H9 (cell line): ENCODE measurements around the gene TPGS2. TPM values are rescaled to one million over a fixed set of nuclear protein-coding genes. Genes with fewer than 3 reads are reported as not detected.

Experiments
- DNase-seq: peaks from one replicate; pipeline ENCODE4 v3.0.0-alpha.2; 2017
- H2AFZ ChIP-seq: one replicate; pipeline ENCODE4 v1.6.1; 2013; ENCODE audit warnings: mild to moderate bottlenecking, low read length, control low read depth, moderate library complexity
- H2AK5ac ChIP-seq: 2 replicates; pipeline ENCODE4 v1.6.1; 2013; ENCODE audit warnings: low read length, control low read depth, mixed read lengths; ENCODE audit not compliant: insufficient read length
- H2BK120ac ChIP-seq: one replicate; pipeline ENCODE4 v1.6.1; 2013; ENCODE audit warnings: low read depth, mild to moderate bottlenecking, low read length, control low read depth, inconsistent platforms; ENCODE audit not compliant: poor library complexity, severe bottlenecking
- H2BK12ac ChIP-seq: 2 replicates; pipeline ENCODE4 v1.6.1; 2013; ENCODE audit warnings: low read length, control low read depth, mixed read lengths, low read depth; ENCODE audit not compliant: insufficient read length
- H2BK15ac ChIP-seq: 2 replicates; pipeline ENCODE4 v1.6.1; 2013; ENCODE audit warnings: low read depth, low read length, control low read depth
- H2BK20ac ChIP-seq: one replicate; pipeline ENCODE4 v1.6.1; 2013; ENCODE audit warnings: low read depth, mild to moderate bottlenecking, low read length, control low read depth, inconsistent platforms; ENCODE audit not compliant: poor library complexity, severe bottlenecking
- H2BK5ac ChIP-seq: 2 replicates; pipeline ENCODE4 v1.6.1; 2013; ENCODE audit warnings: low read length, control low read depth, mixed read lengths; ENCODE audit not compliant: insufficient read length
- H3K14ac ChIP-seq: 2 replicates; pipeline ENCODE4 v1.6.1; 2013; ENCODE audit warnings: low read length, control low read depth; ENCODE audit not compliant: insufficient read depth
- H3K18ac ChIP-seq: 2 replicates; pipeline ENCODE4 v1.6.1; 2013; ENCODE audit warnings: low read depth, mild to moderate bottlenecking, mixed read lengths, low read length, control low read depth; ENCODE audit not compliant: insufficient read length
- H3K23ac ChIP-seq: 2 replicates; pipeline ENCODE4 v1.6.1; 2013; ENCODE audit warnings: low read length, control low read depth, mixed read lengths, low read depth; ENCODE audit not compliant: insufficient read length
- H3K23me2 ChIP-seq: 2 replicates; pipeline ENCODE4 v1.6.1; 2013; ENCODE audit warnings: low read depth, mild to moderate bottlenecking, mixed read lengths, low read length, control low read depth; ENCODE audit not compliant: insufficient read length, poor library complexity, severe bottlenecking
- H3K27ac ChIP-seq: 2 replicates; pipeline ENCODE4 v1.5.1; 2013; ENCODE audit warnings: low read length, control low read depth, mixed read lengths, low read depth; ENCODE audit not compliant: insufficient read length
- H3K27me3 ChIP-seq: 2 replicates; pipeline ENCODE4 v1.6.1; 2013; ENCODE audit warnings: low read length, control low read depth, inconsistent platforms; ENCODE audit not compliant: insufficient read depth
- H3K4ac ChIP-seq: 2 replicates; pipeline ENCODE4 v1.6.1; 2013; ENCODE audit warnings: low read depth, mild to moderate bottlenecking, control low read depth, inconsistent platforms, low read length, moderate library complexity
- H3K4me1 ChIP-seq: 2 replicates; pipeline ENCODE4 v1.6.1; 2013; ENCODE audit warnings: low read length, control low read depth, inconsistent platforms; ENCODE audit not compliant: insufficient read depth
- H3K4me2 ChIP-seq: 2 replicates; pipeline ENCODE4 v1.6.1; 2013; ENCODE audit warnings: low read length, control low read depth, mixed read lengths; ENCODE audit not compliant: insufficient read length, insufficient read depth
- H3K56ac ChIP-seq: 2 replicates; pipeline ENCODE4 v1.6.1; 2013; ENCODE audit warnings: low read depth, mild to moderate bottlenecking, mixed read lengths, low read length, control low read depth; ENCODE audit not compliant: insufficient read length
- H3K79me1 ChIP-seq: 2 replicates; pipeline ENCODE4 v1.6.1; 2013; ENCODE audit warnings: low read depth, mild to moderate bottlenecking, moderate library complexity, low read length, control low read depth, inconsistent platforms; ENCODE audit not compliant: insufficient read depth, poor library complexity, severe bottlenecking
- H3K79me2 ChIP-seq: 2 replicates; pipeline ENCODE4 v1.6.1; 2013; ENCODE audit warnings: low read length, control low read depth, inconsistent platforms; ENCODE audit not compliant: insufficient read depth
- H3K9ac ChIP-seq: 2 replicates; pipeline ENCODE4 v1.6.1; 2013; ENCODE audit warnings: low read length, control low read depth, mixed read lengths; ENCODE audit not compliant: insufficient read length; ENCODE audit errors: extremely low read depth
- H3K9me3 ChIP-seq: one replicate; pipeline ENCODE4 v1.6.1; 2013; ENCODE audit warnings: low read depth, low read length, inconsistent platforms; ENCODE audit not compliant: control insufficient read depth
- H3T11ph ChIP-seq: one replicate; pipeline ENCODE4 v1.6.1; 2013; ENCODE audit warnings: mild to moderate bottlenecking, low read length, control low read depth, inconsistent platforms
- H4K20me1 ChIP-seq: one replicate; pipeline ENCODE4 v1.6.1; 2013; ENCODE audit not compliant: control insufficient read depth, insufficient read length, insufficient read depth
- H4K5ac ChIP-seq: 2 replicates; pipeline ENCODE4 v1.6.1; 2013; ENCODE audit warnings: low read depth, mild to moderate bottlenecking, mixed read lengths, low read length, control low read depth; ENCODE audit not compliant: insufficient read length
- H4K8ac ChIP-seq: replicated peaks from 2 replicates; pipeline ENCODE4 v1.6.1; 2013; ENCODE audit warnings: low read length, control low read depth, mixed read lengths, low read depth; ENCODE audit not compliant: insufficient read length
- H4K91ac ChIP-seq: 2 replicates; pipeline ENCODE4 v1.6.1; 2013; ENCODE audit warnings: low read depth, mild to moderate bottlenecking, moderate library complexity, mixed read lengths, low read length, control low read depth; ENCODE audit not compliant: insufficient read length
- H3K27ac Mint-ChIP-seq, 3 experiments: 2 replicates in 2 of 3; 3 replicates in 1 of 3; pipeline ENCODE4 v1.8.0; 2020 to 2021; ENCODE audit warnings: mixed read lengths in 3 of 3, mild to moderate bottlenecking in 1 of 3, moderate library complexity in 1 of 3
- H3K27me3 Mint-ChIP-seq: 2 replicates; pipeline ENCODE4 v1.8.0; 2021; ENCODE audit warnings: low read depth, mild to moderate bottlenecking, moderate library complexity, mixed read lengths
- H3K36me3 Mint-ChIP-seq, 3 experiments: 2 replicates in 2 of 3; 3 replicates in 1 of 3; pipeline ENCODE4 v1.8.0; 2020 to 2021; ENCODE audit warnings: low read depth in 3 of 3, mixed read lengths in 3 of 3; ENCODE audit not compliant: insufficient read depth in 1 of 3
- H3K4me1 Mint-ChIP-seq, 2 experiments: 2 replicates each; pipeline ENCODE4 v1.8.0; 2020; ENCODE audit warnings: mixed read lengths in 2 of 2
- H3K4me3 Mint-ChIP-seq, 2 experiments: 2 replicates in 1 of 2; 3 replicates in 1 of 2; pipeline ENCODE4 v1.8.0; 2020 to 2021; ENCODE audit warnings: mild to moderate bottlenecking in 2 of 2, mixed read lengths in 2 of 2, moderate library complexity in 1 of 2
- H3K9me3 Mint-ChIP-seq, 2 experiments: 2 replicates in 1 of 2; 3 replicates in 1 of 2; pipeline ENCODE4 v1.8.0; 2020; ENCODE audit warnings: mild to moderate bottlenecking in 2 of 2, mixed read lengths in 2 of 2, moderate library complexity in 1 of 2
- WGBS: extraction: QIAGEN DNeasy Blood & Tissue Kit; methylation state at CpG from one replicate; pipeline ENCODE4 v1.1.7; 2013; ENCODE audit warnings: missing lambda C conversion rate, low lambda C conversion rate, mixed read lengths; ENCODE audit not compliant: insufficient read length; ENCODE audit errors: extremely low coverage; 5-methylcytosine and 5-hydroxymethylcytosine counted together
- total RNA-seq: library from RNA; stranded (reverse); gene quantifications from 2 replicates; pipeline ENCODE4 v1.2.1, GENCODE V29; 2021
- TF ChIP-seq, protein P1 (sequence below): fragments of 200-600 bp; sonication (generic); conservative IDR thresholded peaks from 3 replicates; pipeline ENCODE4 v1.8.0; 2021; ENCODE audit warnings: antibody characterized with exemption, mild to moderate bottlenecking

TPGS2 gene
- total RNA-seq, 1 experiment from 2014 or later, result 147 TPM

DNA sequence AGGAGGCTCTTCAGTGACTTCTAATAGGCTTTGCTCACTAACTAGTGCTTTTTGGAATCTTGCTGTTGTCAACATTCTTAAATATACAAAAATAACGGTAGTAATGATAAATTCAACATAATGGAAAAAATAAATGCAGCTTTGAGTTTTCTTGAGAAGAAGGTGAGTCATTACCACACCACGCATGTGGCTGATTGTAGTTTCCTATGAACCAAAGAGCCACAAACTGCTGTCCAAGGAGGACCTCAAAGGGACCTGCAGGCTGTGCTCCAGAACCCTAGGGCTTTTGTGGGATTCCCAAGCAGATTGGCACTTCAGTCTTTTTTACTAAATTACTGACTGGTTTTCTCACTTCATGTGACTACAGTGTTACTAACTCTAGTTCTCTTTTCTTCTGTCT is 66.7 kb downstream of the TPGS2 start:
- H3K9ac ChIP-seq, result no peak overlapping the region
- H3K56ac ChIP-seq, result no peak overlapping the region
- no peak for DNase-seq
- H2BK15ac ChIP-seq, result no peak overlapping the region
- no peak overlapping the region for H3K18ac ChIP-seq
- H4K8ac ChIP-seq, result no peak overlapping the region
- Mint-ChIP-seq H3K4me3 (no peak overlapping the region), H3K27me3 (no peaks in the 10 kb centered on the region), H3K4me1 (peaks cover 7 to 14% of the 10 kb centered on the region in 2 experiments; a peak in 3 of 4 replicates), H3K27ac (no peak overlapping the region), H3K9me3 (no peaks in the 10 kb centered on the region), H3K36me3 (peaks cover 0 to 8% (median 5%) of the 10 kb centered on the region in 3 experiments; a peak in 2 of 7 replicates)
- no peak overlapping the region for H3T11ph ChIP-seq
- no peaks in the 10 kb centered on the region for H4K20me1 ChIP-seq
- H4K5ac ChIP-seq, result no peak overlapping the region
- TF ChIP-seq, protein P1, sequence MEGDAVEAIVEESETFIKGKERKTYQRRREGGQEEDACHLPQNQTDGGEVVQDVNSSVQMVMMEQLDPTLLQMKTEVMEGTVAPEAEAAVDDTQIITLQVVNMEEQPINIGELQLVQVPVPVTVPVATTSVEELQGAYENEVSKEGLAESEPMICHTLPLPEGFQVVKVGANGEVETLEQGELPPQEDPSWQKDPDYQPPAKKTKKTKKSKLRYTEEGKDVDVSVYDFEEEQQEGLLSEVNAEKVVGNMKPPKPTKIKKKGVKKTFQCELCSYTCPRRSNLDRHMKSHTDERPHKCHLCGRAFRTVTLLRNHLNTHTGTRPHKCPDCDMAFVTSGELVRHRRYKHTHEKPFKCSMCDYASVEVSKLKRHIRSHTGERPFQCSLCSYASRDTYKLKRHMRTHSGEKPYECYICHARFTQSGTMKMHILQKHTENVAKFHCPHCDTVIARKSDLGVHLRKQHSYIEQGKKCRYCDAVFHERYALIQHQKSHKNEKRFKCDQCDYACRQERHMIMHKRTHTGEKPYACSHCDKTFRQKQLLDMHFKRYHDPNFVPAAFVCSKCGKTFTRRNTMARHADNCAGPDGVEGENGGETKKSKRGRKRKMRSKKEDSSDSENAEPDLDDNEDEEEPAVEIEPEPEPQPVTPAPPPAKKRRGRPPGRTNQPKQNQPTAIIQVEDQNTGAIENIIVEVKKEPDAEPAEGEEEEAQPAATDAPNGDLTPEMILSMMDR, result no peak
- H3K4me1 ChIP-seq, result no peaks in the 10 kb centered on the region
- H2AK5ac ChIP-seq, result no peak overlapping the region
- H3K9me3 ChIP-seq, result no peaks in the 10 kb centered on the region
- no peak overlapping the region for H3K23ac ChIP-seq
- no peak overlapping the region for H2BK5ac ChIP-seq
- no peak overlapping the region for H3K4me2 ChIP-seq
- no peak overlapping the region for H2BK120ac ChIP-seq
- H3K27ac ChIP-seq, result no peak overlapping the region
- no peaks in the 10 kb centered on the region for H3K79me2 ChIP-seq
- no peak overlapping the region for H2BK20ac ChIP-seq
- no peak overlapping the region for H2AFZ ChIP-seq
- no peak overlapping the region for H2BK12ac ChIP-seq
- no peak overlapping the region for H3K14ac ChIP-seq
- H3K23me2 ChIP-seq, result no peaks in the 10 kb centered on the region
- no peak overlapping the region for H3K4ac ChIP-seq
- H3K27me3 ChIP-seq, result no peaks in the 10 kb centered on the region
- WGBS, result no CpG with 5 or more reads among the region's 2 CpGs
- no peaks in the 10 kb centered on the region for H3K79me1 ChIP-seq
- no peak overlapping the region for H4K91ac ChIP-seq
